Right atrium auricular region (tissue), 2 donors: Measurements from ENCODE around the gene SLC18A3. TPM values are rescaled to one million over a fixed set of nuclear protein-coding genes. Genes with fewer than 3 reads are reported as not detected.

Experiments
- DNase-seq: peaks from one replicate; pipeline ENCODE4 v3.0.0-alpha.2; 2019; ENCODE audit warnings: low spot score
- H3K27ac ChIP-seq, 2 donors: fragments of 200-600 bp; sonication (generic); 1 replicate in 1 of 2; 2 replicates in 1 of 2; pipeline ENCODE4 v1.5.1; 2016 to 2019
- H3K27me3 ChIP-seq, 2 donors: fragments of 200-600 bp; sonication (generic); one replicate each; pipeline versions ENCODE4 v1.5.1 to v1.6.0; 2017 to 2019
- H3K36me3 ChIP-seq: fragments of 200-600 bp; sonication (generic); one replicate; pipeline ENCODE4 v1.5.1; 2016
- H3K4me1 ChIP-seq, 2 donors: fragments of 200-600 bp; sonication (generic); one replicate each; pipeline versions ENCODE4 v1.5.1 to v1.6.0; 2017 to 2019
- H3K4me3 ChIP-seq, 2 donors: fragments of 200-600 bp; sonication (generic); 1 replicate in 1 of 2; 2 replicates in 1 of 2; pipeline ENCODE4 v1.5.1; 2017 to 2019; ENCODE audit warnings: mild to moderate bottlenecking in 1 of 2, moderate library complexity in 1 of 2
- H3K9me3 ChIP-seq, 2 donors: fragments of 200-600 bp; sonication (generic); one replicate each; pipeline ENCODE4 v1.5.1; 2019
- total RNA-seq, 2 donors: library from RNA; depleted of rRNA; stranded (reverse); fragments of >200 nt; gene quantifications; one replicate each; pipeline ENCODE4 v1.1.0, GENCODE V29; 2016
- TF ChIP-seq, protein P1 (sequence below), 2 donors: fragments of 200-600 bp; sonication (generic); IDR thresholded peaks; one replicate each; pipeline ENCODE4 v1.5.1; 2019; ENCODE audit warnings: antibody characterized with exemption in 2 of 2

SLC18A3 gene
- total RNA-seq, 2 donors from 2014 or later, result not detected

GRCh38 chr10:49617121-49618020 lies 7.3 kb downstream of the SLC18A3 start:
- H3K27me3 ChIP-seq, result peaks cover 8 to 19% of the 10 kb centered on the region in 2 donors
- TF ChIP-seq, protein P1, sequence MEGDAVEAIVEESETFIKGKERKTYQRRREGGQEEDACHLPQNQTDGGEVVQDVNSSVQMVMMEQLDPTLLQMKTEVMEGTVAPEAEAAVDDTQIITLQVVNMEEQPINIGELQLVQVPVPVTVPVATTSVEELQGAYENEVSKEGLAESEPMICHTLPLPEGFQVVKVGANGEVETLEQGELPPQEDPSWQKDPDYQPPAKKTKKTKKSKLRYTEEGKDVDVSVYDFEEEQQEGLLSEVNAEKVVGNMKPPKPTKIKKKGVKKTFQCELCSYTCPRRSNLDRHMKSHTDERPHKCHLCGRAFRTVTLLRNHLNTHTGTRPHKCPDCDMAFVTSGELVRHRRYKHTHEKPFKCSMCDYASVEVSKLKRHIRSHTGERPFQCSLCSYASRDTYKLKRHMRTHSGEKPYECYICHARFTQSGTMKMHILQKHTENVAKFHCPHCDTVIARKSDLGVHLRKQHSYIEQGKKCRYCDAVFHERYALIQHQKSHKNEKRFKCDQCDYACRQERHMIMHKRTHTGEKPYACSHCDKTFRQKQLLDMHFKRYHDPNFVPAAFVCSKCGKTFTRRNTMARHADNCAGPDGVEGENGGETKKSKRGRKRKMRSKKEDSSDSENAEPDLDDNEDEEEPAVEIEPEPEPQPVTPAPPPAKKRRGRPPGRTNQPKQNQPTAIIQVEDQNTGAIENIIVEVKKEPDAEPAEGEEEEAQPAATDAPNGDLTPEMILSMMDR (IDR thresholded peaks at IDR 0.05), result no peak
- no peaks in the 10 kb centered on the region for H3K9me3 ChIP-seq
- H3K4me3 ChIP-seq, result no peak overlapping the region
- DNase-seq, result no peak
- H3K4me1 ChIP-seq, result no peaks in the 10 kb centered on the region
- H3K36me3 ChIP-seq, result no peaks in the 10 kb centered on the region
- H3K27ac ChIP-seq, result no peak overlapping the region

- H3K27ac ChIP-seq, result no peak overlapping the region
- no peaks in the 10 kb centered on the region for H3K36me3 ChIP-seq
- no peak overlapping the region for H3K4me3 ChIP-seq
- H3K27me3 ChIP-seq, result peaks cover 6 to 8% of the 10 kb centered on the region in 2 donors
- no peak for DNase-seq
- no peaks in the 10 kb centered on the region for H3K4me1 ChIP-seq
- no peaks in the 10 kb centered on the region for H3K9me3 ChIP-seq
- TF ChIP-seq, protein P1 (IDR thresholded peaks at IDR 0.05), result no peak
These were observed 8.7 kb downstream of the SLC18A3 start for GRCh38 chr10:49618821-49619220.

- TF ChIP-seq, protein P1 (IDR thresholded peaks at IDR 0.05), result no peak
- H3K4me1 ChIP-seq, result no peaks in the 10 kb centered on the region
- H3K27me3 ChIP-seq, result peaks cover 0 to 8% of the 10 kb centered on the region in 2 donors
- no peak overlapping the region for H3K4me3 ChIP-seq
- no peaks in the 10 kb centered on the region for H3K36me3 ChIP-seq
- DNase-seq, result no peak
- H3K27ac ChIP-seq, result no peak overlapping the region
- no peaks in the 10 kb centered on the region for H3K9me3 ChIP-seq
These were observed 9.5 kb downstream of the SLC18A3 start for GRCh38 chr10:49619613-49620012.

- TF ChIP-seq, protein P1 (IDR thresholded peaks at IDR 0.05), result no peak
- H3K4me1 ChIP-seq, result no peaks in the 10 kb centered on the region
- H3K27me3 ChIP-seq, result peaks cover 0 to 8% of the 10 kb centered on the region in 2 donors
- no peak overlapping the region for H3K27ac ChIP-seq
- H3K9me3 ChIP-seq, result no peaks in the 10 kb centered on the region
- DNase-seq, result no peak
- no peaks in the 10 kb centered on the region for H3K36me3 ChIP-seq
- no peak overlapping the region for H3K4me3 ChIP-seq
These were observed 10.2 kb downstream of the SLC18A3 start for GRCh38 chr10:49620286-49620810.

DNA sequence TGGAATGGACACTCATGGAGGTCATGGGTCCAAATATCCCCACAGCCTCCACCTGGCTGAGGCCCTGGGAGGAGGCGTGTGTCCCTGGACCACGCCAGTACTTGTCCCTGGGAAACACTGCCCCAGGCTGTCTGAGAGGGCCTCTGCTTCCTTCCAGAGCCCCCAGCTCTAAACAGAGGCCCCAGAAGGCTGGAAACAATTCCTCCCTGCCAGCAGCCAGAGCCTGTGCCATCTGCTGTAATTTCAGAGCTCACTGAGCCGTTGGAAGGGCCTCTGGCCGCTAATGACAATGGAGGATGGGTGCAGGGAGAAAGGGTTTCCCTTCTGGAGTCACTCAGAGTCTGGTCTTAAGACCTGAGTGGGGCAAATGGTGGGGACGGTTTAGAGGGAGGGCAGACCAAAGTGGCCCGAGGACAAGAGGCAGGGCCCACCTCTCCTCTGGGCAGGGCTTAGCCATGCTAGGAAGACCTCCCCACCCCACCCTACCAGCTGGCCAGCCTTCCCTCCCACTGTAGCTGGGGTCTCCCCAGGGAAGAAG lies 10.8 kb downstream of the SLC18A3 start:
- no peak for DNase-seq
- H3K9me3 ChIP-seq, result no peaks in the 10 kb centered on the region
- TF ChIP-seq, protein P1 (IDR thresholded peaks at IDR 0.05), result no peak
- H3K36me3 ChIP-seq, result no peaks in the 10 kb centered on the region
- H3K27me3 ChIP-seq, result peaks cover 0 to 2% of the 10 kb centered on the region in 2 donors
- no peaks in the 10 kb centered on the region for H3K4me1 ChIP-seq
- no peak overlapping the region for H3K4me3 ChIP-seq
- H3K27ac ChIP-seq, result no peak overlapping the region
